Epidermal melanocyte (primary cell): Measurements from ENCODE around the gene GALNT10.

ENCODE experiments used
- DNase-seq: peaks from one replicate; pipeline ENCODE4 v3.0.0; 2011; ENCODE audit warnings: low spot score; ENCODE audit not compliant: insufficient read length

Gene GALNT10

DNA sequence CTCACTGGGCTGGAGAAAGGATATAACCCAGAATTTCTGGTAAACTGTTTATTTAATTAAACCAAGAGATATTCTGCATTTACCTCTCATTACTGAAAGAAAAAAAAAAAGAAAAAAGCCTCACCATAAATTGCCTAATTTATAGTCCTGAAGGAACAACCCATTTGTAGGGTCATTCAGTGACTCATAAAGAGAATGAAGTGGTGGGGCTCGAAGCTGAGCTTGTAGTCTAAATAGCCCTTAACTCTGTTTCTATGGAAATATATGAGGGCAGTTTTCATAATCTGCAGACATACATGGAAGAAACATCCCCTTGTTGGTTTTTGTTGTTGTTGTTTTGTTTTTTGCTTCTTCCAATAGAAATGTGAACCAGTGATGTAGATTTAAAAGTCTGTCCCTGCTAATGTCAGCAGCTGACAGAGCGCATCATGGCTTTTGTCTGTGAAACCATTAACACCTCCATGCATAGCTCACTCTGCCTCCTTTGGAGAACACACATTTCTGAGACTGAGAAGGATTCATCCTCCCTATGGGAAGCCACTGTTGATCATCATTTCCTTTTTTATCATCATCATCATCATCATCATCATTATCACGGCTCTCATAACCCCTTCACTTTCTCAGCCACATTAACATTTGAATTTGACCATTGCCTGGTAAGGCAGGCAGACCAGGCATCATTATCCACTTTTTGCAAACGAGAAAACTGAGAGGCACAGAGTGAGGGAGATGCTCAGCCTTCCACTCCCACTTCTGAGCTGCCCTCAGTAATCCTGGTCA lies 187.4 kb downstream of the GALNT10 start:
- no peak for DNase-seq

DNA sequence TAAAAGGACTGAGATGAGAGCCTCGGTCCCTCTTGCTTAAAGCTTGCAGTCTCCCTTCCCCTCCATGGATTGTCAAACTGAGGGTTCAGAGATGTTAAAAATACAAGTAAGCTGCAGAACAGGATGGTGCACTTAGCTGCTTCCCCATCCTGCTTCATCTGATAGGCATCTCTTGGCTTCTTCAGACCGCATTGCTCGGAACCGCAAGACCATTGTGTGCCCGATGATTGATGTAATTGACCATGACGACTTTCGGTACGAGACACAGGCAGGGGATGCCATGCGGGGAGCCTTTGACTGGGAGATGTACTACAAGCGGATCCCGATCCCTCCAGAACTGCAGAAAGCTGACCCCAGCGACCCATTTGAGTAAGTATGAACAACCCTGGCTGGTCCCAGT lies 189.7 kb downstream of the GALNT10 start:
- no peak for DNase-seq

- DNase-seq: no peak
These were observed 194.1 kb downstream of the GALNT10 start for GRCh38 chr5:154384480-154385235.

GRCh38 chr5:154385236-154385512 lies 194.6 kb downstream of the GALNT10 start:
- DNase-seq: no peak

DNA sequence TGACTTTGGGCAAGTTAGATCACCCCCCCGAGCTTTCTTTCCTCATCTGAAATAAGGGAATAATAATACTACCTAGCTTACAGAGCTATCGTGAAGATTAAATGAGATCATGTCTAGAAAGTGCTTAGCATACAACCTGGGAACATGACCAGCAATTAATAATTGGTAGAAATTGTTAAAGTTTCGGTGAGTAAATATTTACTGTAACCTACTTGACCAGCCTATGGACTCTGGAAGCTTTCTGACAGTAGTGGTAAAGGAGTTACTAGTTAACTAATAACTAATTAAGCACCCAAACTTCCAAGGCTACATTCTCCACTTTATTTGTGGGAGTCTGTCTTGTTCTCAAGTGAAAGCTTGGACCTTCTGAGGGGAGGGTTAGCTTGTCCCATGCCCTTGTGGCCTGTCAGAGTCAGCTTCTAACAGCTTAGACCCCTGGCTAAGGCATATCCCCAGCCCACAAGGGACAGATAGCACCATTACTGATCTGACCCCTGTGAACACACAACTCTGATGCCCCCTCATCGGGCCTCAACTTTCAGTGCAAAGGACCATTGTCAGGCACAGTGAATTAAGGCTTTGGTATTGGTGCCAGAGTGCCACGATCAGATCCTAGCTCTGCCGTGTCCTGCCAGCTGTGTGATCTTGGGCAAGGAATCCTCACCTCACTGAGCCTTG lies 196.6 kb downstream of the GALNT10 start:
- DNase-seq: no peak

DNA sequence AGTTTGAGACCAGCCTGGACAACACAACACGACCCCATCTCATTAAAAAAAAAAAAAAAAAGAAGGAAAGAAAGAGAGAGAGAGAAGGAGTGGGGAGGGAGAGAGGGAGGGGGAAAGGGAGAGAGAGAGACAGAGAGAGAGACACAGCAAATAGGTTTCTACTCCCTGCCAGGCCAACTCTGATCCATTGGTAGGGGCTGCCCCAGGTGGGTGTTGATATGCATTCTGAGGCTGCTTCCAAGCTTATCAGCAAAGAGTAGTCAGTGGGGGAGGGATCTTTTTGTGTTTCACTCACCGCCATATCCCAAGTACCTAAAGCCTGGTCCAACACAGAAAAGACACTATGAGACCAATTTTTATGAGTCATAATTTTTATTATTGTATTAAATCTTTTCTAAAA lies 198.3 kb downstream of the GALNT10 start:
- no peak for DNase-seq

- no peak for DNase-seq
These were observed 199.6 kb downstream of the GALNT10 start for GRCh38 chr5:154390096-154390495.

- DNase-seq: no peak
These were observed 200.3 kb downstream of the GALNT10 start for GRCh38 chr5:154390746-154391359.

- DNase-seq: no peak
These were observed 201.3 kb downstream of the GALNT10 start for GRCh38 chr5:154391788-154392187.

GRCh38 chr5:154393850-154394249 lies 203.3 kb downstream of the GALNT10 start:
- no peak for DNase-seq

- DNase-seq: no peak
These were observed 203.8 kb downstream of the GALNT10 start for GRCh38 chr5:154394307-154394706.

- no peak for DNase-seq
These were observed 205.0 kb downstream of the GALNT10 start for GRCh38 chr5:154395407-154396106.

- DNase-seq: no peak
These were observed 205.6 kb downstream of the GALNT10 start for GRCh38 chr5:154396128-154396527.

- no peak for DNase-seq
These were observed 207.3 kb downstream of the GALNT10 start for GRCh38 chr5:154397652-154398406.

DNA sequence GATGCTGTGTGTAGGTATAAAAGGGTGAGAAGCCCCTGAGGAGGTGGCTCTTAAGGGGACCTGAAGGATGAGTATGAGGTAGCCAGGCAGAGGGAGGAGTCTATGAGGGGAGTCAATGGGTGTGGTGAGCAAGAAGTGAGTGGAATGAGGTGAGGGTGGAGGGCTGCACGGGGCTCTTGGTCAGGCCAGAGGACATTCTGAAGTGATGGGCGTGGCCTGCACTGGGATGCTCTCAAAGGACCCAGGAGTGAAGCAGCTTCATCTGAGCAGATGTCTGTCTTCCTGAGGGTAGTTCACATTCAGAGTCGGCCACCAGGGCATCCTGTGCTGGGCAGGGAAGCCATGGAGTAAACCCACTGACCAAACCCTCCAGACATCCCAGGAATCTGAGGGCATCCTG lies 210.1 kb downstream of the GALNT10 start:
- no peak for DNase-seq

DNA sequence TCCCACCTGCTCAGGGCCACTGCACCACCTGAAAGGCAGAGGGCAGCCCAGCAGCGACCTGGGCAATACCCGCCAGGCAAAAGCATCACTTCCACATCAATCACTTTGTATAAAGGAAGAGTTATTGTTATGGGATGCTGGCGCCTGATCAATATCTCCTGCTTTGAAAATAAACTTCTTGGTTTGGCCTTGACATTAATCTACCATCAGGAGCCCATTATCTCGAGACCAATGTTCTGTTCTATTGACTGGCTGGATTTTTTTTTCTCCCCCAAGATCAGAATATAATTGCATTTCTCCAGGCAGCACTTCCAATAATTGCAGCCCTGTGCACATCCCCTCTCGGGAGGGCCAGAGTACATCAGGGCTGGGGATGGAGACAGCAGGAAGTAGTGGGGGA lies 210.8 kb downstream of the GALNT10 start:
- no peak for DNase-seq

- no peak for DNase-seq
These were observed 211.4 kb downstream of the GALNT10 start for GRCh38 chr5:154401931-154402330.

- no peak for DNase-seq
These were observed 212.1 kb downstream of the GALNT10 start for GRCh38 chr5:154402611-154403010.

GRCh38 chr5:154403234-154403633 lies 212.7 kb downstream of the GALNT10 start:
- no peak for DNase-seq

- DNase-seq: no peak
These were observed 213.3 kb downstream of the GALNT10 start for GRCh38 chr5:154403776-154404387.
